Suprapubic skin (tissue), 4 donors: ENCODE data around the gene PARD3B.

Experiments used
- EP300 ChIP-seq: sonication (generic); formaldehyde crosslinking; IDR thresholded peaks from one replicate; pipeline ENCODE4 v1.6.1; 2017; ENCODE audit warnings: antibody characterized with exemption
- POLR2A ChIP-seq, 2 donors: fragments of 450-650 bp; IDR thresholded peaks; one replicate each; pipeline ENCODE4 v1.6.1; 2017; ENCODE audit warnings: antibody characterized with exemption in 2 of 2, mild to moderate bottlenecking in 2 of 2, moderate library complexity in 2 of 2
- POLR2AphosphoS5 ChIP-seq, 3 donors: sonication (generic); formaldehyde crosslinking; IDR thresholded peaks; one replicate each; pipeline ENCODE4 v1.6.1; 2017; ENCODE audit warnings: antibody characterized with exemption in 3 of 3
- TF ChIP-seq, protein P1 (sequence below), 2 donors: fragments of 200-600 bp in 1 of 2; fragments of 450-650 bp in 1 of 2; sonication (generic) in 1 of 2; IDR thresholded peaks; one replicate each; pipeline ENCODE4 v1.5.1; 2016 to 2019; ENCODE audit warnings: antibody characterized with exemption in 2 of 2, mild to moderate bottlenecking in 1 of 2, moderate library complexity in 1 of 2

DNA sequence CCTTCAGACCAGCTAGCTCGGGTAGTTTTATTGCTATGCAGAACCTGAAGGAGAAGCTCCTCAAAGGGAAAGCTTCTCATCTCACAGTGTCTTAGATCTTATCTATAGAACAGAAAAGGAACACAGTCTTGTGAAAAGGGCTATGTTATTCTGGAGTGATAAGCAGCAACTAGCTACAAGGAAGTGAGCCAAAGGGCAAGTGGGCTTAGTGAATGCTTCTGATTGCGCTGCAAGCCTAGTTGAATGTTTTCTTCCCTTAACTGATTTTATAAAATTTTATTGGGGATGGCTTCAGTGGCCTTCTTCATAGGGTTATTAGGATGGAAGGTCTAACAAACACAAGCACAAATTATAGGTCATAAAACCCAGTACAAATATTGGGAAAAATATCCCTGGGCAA lies 400.1 kb downstream of the PARD3B start:
- TF ChIP-seq, protein P1, sequence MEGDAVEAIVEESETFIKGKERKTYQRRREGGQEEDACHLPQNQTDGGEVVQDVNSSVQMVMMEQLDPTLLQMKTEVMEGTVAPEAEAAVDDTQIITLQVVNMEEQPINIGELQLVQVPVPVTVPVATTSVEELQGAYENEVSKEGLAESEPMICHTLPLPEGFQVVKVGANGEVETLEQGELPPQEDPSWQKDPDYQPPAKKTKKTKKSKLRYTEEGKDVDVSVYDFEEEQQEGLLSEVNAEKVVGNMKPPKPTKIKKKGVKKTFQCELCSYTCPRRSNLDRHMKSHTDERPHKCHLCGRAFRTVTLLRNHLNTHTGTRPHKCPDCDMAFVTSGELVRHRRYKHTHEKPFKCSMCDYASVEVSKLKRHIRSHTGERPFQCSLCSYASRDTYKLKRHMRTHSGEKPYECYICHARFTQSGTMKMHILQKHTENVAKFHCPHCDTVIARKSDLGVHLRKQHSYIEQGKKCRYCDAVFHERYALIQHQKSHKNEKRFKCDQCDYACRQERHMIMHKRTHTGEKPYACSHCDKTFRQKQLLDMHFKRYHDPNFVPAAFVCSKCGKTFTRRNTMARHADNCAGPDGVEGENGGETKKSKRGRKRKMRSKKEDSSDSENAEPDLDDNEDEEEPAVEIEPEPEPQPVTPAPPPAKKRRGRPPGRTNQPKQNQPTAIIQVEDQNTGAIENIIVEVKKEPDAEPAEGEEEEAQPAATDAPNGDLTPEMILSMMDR (IDR thresholded peaks at IDR 0.05), result no peak
- TF ChIP-seq POLR2AphosphoS5 (IDR thresholded peaks at IDR 0.05) (no peak), POLR2A (IDR thresholded peaks at IDR 0.05) (no peak), EP300 (no peak)
